SK-MEL-5 (cell line): Measurements from ENCODE around the gene TM9SF1. TPM values are rescaled to one million over a fixed set of nuclear protein-coding genes. Genes with fewer than 3 reads are reported as not detected.
A peak's percentile ranks its signal among the peaks of the same experiment; 100 is the strongest.
"Not testable (repeated sequence)": the region's sequence is repeated elsewhere in the genome, so short reads cannot be mapped to it uniquely, and the experiment has no call there.

Experiments
- DNase-seq: peaks from one replicate; pipeline ENCODE4 v3.0.0-alpha.2; 2016; ENCODE audit warnings: low read depth, low spot score
- in situ Hi-C: cut with HindIII; loops from 2 replicates; pipeline ENCODE4 v1.10.0; 2016; ENCODE audit warnings: low sequenced_read_pairs, high pct_unique_total_duplicates, low pct_unique_long_range_greater_than_20kb
- total RNA-seq: library from RNA; depleted of rRNA; stranded (reverse); fragments of >200 nt; shearing (Covaris generic); gene quantifications from 2 replicates; pipeline ENCODE4 v1.2.3, GENCODE V29; 2014

Gene TM9SF1
- total RNA-seq, 1 experiment from 2014 or later = 56.9 TPM

- no peak for DNase-seq
Observed at GRCh38 chr14:24231263-24232120, 36.3 kb upstream of the TM9SF1 start.

GRCh38 chr14:24228902-24229301 is 33.7 kb upstream of the TM9SF1 start:
- in situ Hi-C loops = no loop called here
- DNase-seq = no peak

More at GRCh38 chr14:24231263-24232120, 36.3 kb upstream of the TM9SF1 start:
- in situ Hi-C loops = no loop called here

- no peak for DNase-seq
- in situ Hi-C loops = no loop called here
Observed at GRCh38 chr14:24226473-24226872, 31.2 kb upstream of the TM9SF1 start.

- in situ Hi-C loops = no loop called here
- DNase-seq = no peak
Observed at GRCh38 chr14:24224618-24225071, 29.4 kb upstream of the TM9SF1 start.

GRCh38 chr14:24222987-24223386 is 27.7 kb upstream of the TM9SF1 start:
- in situ Hi-C loops, DNase-seq: not testable (repeated sequence)

GRCh38 chr14:24219521-24219920 is 24.3 kb upstream of the TM9SF1 start:
- in situ Hi-C loops = no loop called here
- DNase-seq = no peak

GRCh38 chr14:24219080-24219479 is 23.8 kb upstream of the TM9SF1 start:
- in situ Hi-C loops = no loop called here
- no peak for DNase-seq

GRCh38 chr14:24216876-24217275 is 21.6 kb upstream of the TM9SF1 start:
- in situ Hi-C loops, DNase-seq: not testable (repeated sequence)

GRCh38 chr14:24216345-24216699 is 21.1 kb upstream of the TM9SF1 start:
- in situ Hi-C loops = no loop called here
- no peak for DNase-seq

- DNase-seq = peak; percentile 86
Observed at GRCh38 chr14:24215495-24216344, 20.5 kb upstream of the TM9SF1 start, which contains the start of gene MDP1. TSS of gene MDP1 (minus strand) at chr14:24216066. CDS start at chr14:24215955, 111 bp downstream.

GRCh38 chr14:24213866-24214662 is 18.8 kb upstream of the TM9SF1 start:
- DNase-seq = no peak
- in situ Hi-C loops = no loop called here

More at GRCh38 chr14:24215495-24216344, 20.5 kb upstream of the TM9SF1 start, which contains the start of gene MDP1:
- in situ Hi-C loops = no loop called here

- in situ Hi-C loops = no loop called here
- DNase-seq = peak; percentile 98
Observed at GRCh38 chr14:24212924-24213865, 18.0 kb upstream of the TM9SF1 start, which contains the start of gene CHMP4A. TSS of gene CHMP4A (minus strand) at chr14:24213488. CDS start at chr14:24213439, 49 bp downstream.

- DNase-seq = no peak
- in situ Hi-C loops = no loop called here
Observed at GRCh38 chr14:24211311-24211710, 16.1 kb upstream of the TM9SF1 start.

GRCh38 chr14:24207625-24208024 is 12.4 kb upstream of the TM9SF1 start:
- in situ Hi-C loops = no loop called here
- no peak for DNase-seq

GRCh38 chr14:24207104-24207551 is 11.9 kb upstream of the TM9SF1 start:
- in situ Hi-C loops = no loop called here
- DNase-seq = no peak
